ENCODE results near the gene PTCH1. TPM values are rescaled to one million over a fixed set of nuclear protein-coding genes. Genes with fewer than 3 reads are reported as not detected.

PTCH1 gene
- total and polyA plus RNA-seq, 2 donors (not counting 1 experiment from before 2014, with no cell fraction given), result 3.3 to 20.1 TPM

- H3K9ac ChIP-seq (ENCODE audit: insufficient read depth, low read length), result no peak overlapping the region
- H3K4me2 ChIP-seq (ENCODE audit: extremely low read depth, insufficient read depth, low read length), result no peak overlapping the region
- no peak overlapping the region for H3K4me3 ChIP-seq (replicated peaks in 1 of 4; ENCODE audit: control extremely low read depth in 1 of 4, insufficient read depth in 1 of 4, low read depth in 3 of 4, low read length in 4 of 4)
- no peaks in the 10 kb centered on the region for H3K27me3 ChIP-seq (ENCODE audit: control insufficient read depth, insufficient read depth, low read length)
- H3K27ac ChIP-seq (ENCODE audit: insufficient read depth, low read length), result no peak overlapping the region
- TF ChIP-seq CTCF (conservative IDR thresholded peaks at IDR 0.05 in 1 of 2, IDR thresholded peaks at IDR 0.05 in 1 of 2; ENCODE audit: low read depth in 1 of 2, low read length in 2 of 2) (no peak), EZH2 (IDR thresholded peaks at IDR 0.05; ENCODE audit: low read length, missing control alignments) (no peak)
- H3K4me1 ChIP-seq (ENCODE audit: control insufficient read depth, extremely low read depth, insufficient read depth, low read length), result no peaks in the 10 kb centered on the region
- no peak for DNase-seq (ENCODE audit: low read depth in 2 of 2)
- no peaks in the 10 kb centered on the region for H3K9me3 ChIP-seq (ENCODE audit: control insufficient read depth, insufficient read depth, low read depth, low read length)
- no peaks in the 10 kb centered on the region for H3K36me3 ChIP-seq (ENCODE audit: control insufficient read depth, insufficient read depth, low read length)
- no peak overlapping the region for H2AFZ ChIP-seq (ENCODE audit: low read length)
- H4K20me1 ChIP-seq (ENCODE audit: control insufficient read depth, extremely low read depth, insufficient read depth, low read length), result no peaks in the 10 kb centered on the region
- H3K79me2 ChIP-seq (ENCODE audit: control insufficient read depth, insufficient read depth, low read length), result no peaks in the 10 kb centered on the region
Measured at GRCh38 chr9:95552255-95552654, 35.5 kb upstream of the PTCH1 start.

- Histone ChIP-seq H3K4me1 (ENCODE audit: control insufficient read depth, extremely low read depth, insufficient read depth, low read length) (no peaks in the 10 kb centered on the region), H2AFZ (ENCODE audit: low read length) (no peak overlapping the region), H4K20me1 (ENCODE audit: control insufficient read depth, extremely low read depth, insufficient read depth, low read length) (no peaks in the 10 kb centered on the region), H3K27ac (ENCODE audit: insufficient read depth, low read length) (no peak overlapping the region), H3K4me2 (ENCODE audit: extremely low read depth, insufficient read depth, low read length) (no peak overlapping the region), H3K9ac (ENCODE audit: insufficient read depth, low read length) (no peak overlapping the region), H3K27me3 (ENCODE audit: control insufficient read depth, insufficient read depth, low read length) (no peaks in the 10 kb centered on the region), H3K79me2 (ENCODE audit: control insufficient read depth, insufficient read depth, low read length) (no peaks in the 10 kb centered on the region), H3K9me3 (ENCODE audit: control insufficient read depth, insufficient read depth, low read depth, low read length) (no peaks in the 10 kb centered on the region), H3K4me3 (replicated peaks in 1 of 4; ENCODE audit: control extremely low read depth in 1 of 4, insufficient read depth in 1 of 4, low read depth in 3 of 4, low read length in 4 of 4) (no peak overlapping the region), H3K36me3 (ENCODE audit: control insufficient read depth, insufficient read depth, low read length) (no peaks in the 10 kb centered on the region)
- no peak for TF ChIP-seq CTCF (conservative IDR thresholded peaks at IDR 0.05 in 1 of 2, IDR thresholded peaks at IDR 0.05 in 1 of 2; ENCODE audit: low read depth in 1 of 2, low read length in 2 of 2)
- TF ChIP-seq EZH2 (IDR thresholded peaks at IDR 0.05; ENCODE audit: low read length, missing control alignments), result no peak
- no peak for DNase-seq (ENCODE audit: low read depth in 2 of 2)
Measured at GRCh38 chr9:95551406-95551805, 34.6 kb upstream of the PTCH1 start.

- no peaks in the 10 kb centered on the region for H3K36me3 ChIP-seq (ENCODE audit: control insufficient read depth, insufficient read depth, low read length)
- H3K27me3 ChIP-seq (ENCODE audit: control insufficient read depth, insufficient read depth, low read length), result no peaks in the 10 kb centered on the region
- no peaks in the 10 kb centered on the region for H4K20me1 ChIP-seq (ENCODE audit: control insufficient read depth, extremely low read depth, insufficient read depth, low read length)
- no peak overlapping the region for H3K9ac ChIP-seq (ENCODE audit: insufficient read depth, low read length)
- H2AFZ ChIP-seq (ENCODE audit: low read length), result no peak overlapping the region
- no peaks in the 10 kb centered on the region for H3K9me3 ChIP-seq (ENCODE audit: control insufficient read depth, insufficient read depth, low read depth, low read length)
- no peak for TF ChIP-seq CTCF (conservative IDR thresholded peaks at IDR 0.05 in 1 of 2, IDR thresholded peaks at IDR 0.05 in 1 of 2; ENCODE audit: low read depth in 1 of 2, low read length in 2 of 2)
- no peak for TF ChIP-seq EZH2 (IDR thresholded peaks at IDR 0.05; ENCODE audit: low read length, missing control alignments)
- H3K79me2 ChIP-seq (ENCODE audit: control insufficient read depth, insufficient read depth, low read length), result no peaks in the 10 kb centered on the region
- no peak overlapping the region for H3K4me3 ChIP-seq (replicated peaks in 1 of 4; ENCODE audit: control extremely low read depth in 1 of 4, insufficient read depth in 1 of 4, low read depth in 3 of 4, low read length in 4 of 4)
- H3K27ac ChIP-seq (ENCODE audit: insufficient read depth, low read length), result no peak overlapping the region
- DNase-seq (ENCODE audit: low read depth in 2 of 2), result peak in 1 of 2 donors; percentile 6
- H3K4me1 ChIP-seq (ENCODE audit: control insufficient read depth, extremely low read depth, insufficient read depth, low read length), result no peaks in the 10 kb centered on the region
- H3K4me2 ChIP-seq (ENCODE audit: extremely low read depth, insufficient read depth, low read length), result no peak overlapping the region
Measured at GRCh38 chr9:95545831-95546567, 29.2 kb upstream of the PTCH1 start.

Measured in fibroblast of lung (primary cell).